HEK293 (cell line): ENCODE results near the gene RYR2.
A peak's percentile ranks its signal among the peaks of the same experiment; 100 is the strongest.

Experiments used
- CTCF ChIA-PET: fragments of 350-600 bp; formaldehyde crosslinking; extraction: SDS; loops from one replicate; lab custom pipeline; 2021; ENCODE audit warnings: antibody characterized with exemption; lab: Yijun Ruan, JAX
- POLR2A ChIA-PET: fragments of 300-600 bp; formaldehyde crosslinking; extraction: SDS; loops from one replicate; lab custom pipeline; 2020; ENCODE audit warnings: antibody characterized with exemption, inconsistent platforms; lab: Yijun Ruan, JAX
- H3K27ac ChIP-seq: fragments of 200-500 bp; sonication (Bioruptor generic); 2 replicates; pipeline ENCODE4 v1.5.1; 2014; ENCODE audit warnings: low read depth, low read length, control low read depth, inconsistent platforms; ENCODE audit errors: extremely low read depth
- H3K36me3 ChIP-seq, 2 experiments: fragments of 200-500 bp in 1 of 2; sonication (Bioruptor generic) in 1 of 2; 1 replicate in 1 of 2; 2 replicates in 1 of 2; pipeline ENCODE4 v1.5.1; 2014 to 2017; ENCODE audit warnings: inconsistent platforms in 2 of 2, low read length in 2 of 2; ENCODE audit not compliant: control insufficient read depth in 2 of 2, insufficient read depth in 1 of 2
- H3K4me1 ChIP-seq: fragments of 200-500 bp; sonication (Bioruptor generic); 2 replicates; pipeline ENCODE4 v1.5.1; 2014; ENCODE audit warnings: mild to moderate bottlenecking, low read length, inconsistent platforms; ENCODE audit not compliant: control insufficient read depth, insufficient read depth
- H3K4me3 ChIP-seq: 2 replicates; pipeline ENCODE4 v1.5.1; 2011; ENCODE audit warnings: low read depth, mild to moderate bottlenecking, control low read depth, low read length, moderate library complexity
- H3K9me3 ChIP-seq: fragments of 200-500 bp; sonication (Bioruptor generic); 2 replicates; pipeline ENCODE4 v1.5.1; 2014; ENCODE audit warnings: low read depth, low read length, inconsistent platforms; ENCODE audit not compliant: control insufficient read depth, insufficient read depth
- EGR2 ChIP-seq: fragments of 450-650 bp; formaldehyde crosslinking; IDR thresholded peaks from 2 replicates; pipeline ENCODE4 v1.5.1; 2016; ENCODE audit warnings: low read depth, missing biosample characterization, missing genetic modification characterization
- MEIS1 ChIP-seq: sonication (generic); formaldehyde crosslinking; IDR thresholded peaks from 2 replicates; pipeline ENCODE4 v1.8.1; 2022; ENCODE audit warnings: missing genetic modification reagents, mild to moderate bottlenecking, borderline replicate concordance
- PRDM1 ChIP-seq: fragments of 450-650 bp; formaldehyde crosslinking; IDR thresholded peaks from 2 replicates; pipeline ENCODE4; 2016; ENCODE audit warnings: missing biosample characterization, missing genetic modification characterization
- PRDM6 ChIP-seq: fragments of 450-650 bp; formaldehyde crosslinking; IDR thresholded peaks from 2 replicates; pipeline ENCODE4 v1.5.1; 2017; ENCODE audit warnings: missing biosample characterization, missing genetic modification characterization
- RBAK ChIP-seq: fragments of 450-650 bp; formaldehyde crosslinking; IDR thresholded peaks from 2 replicates; pipeline ENCODE4 v1.5.1; 2016; ENCODE audit warnings: missing biosample characterization, missing genetic modification characterization
- TCF7L2 ChIP-seq: IDR thresholded peaks from 2 replicates; pipeline ENCODE4 v1.6.1; 2011; ENCODE audit warnings: low read depth, mild to moderate bottlenecking, inconsistent platforms, low read length, moderate library complexity, borderline replicate concordance
- ZBTB26 ChIP-seq: fragments of 450-650 bp; formaldehyde crosslinking; optimal IDR thresholded peaks from 2 replicates; pipeline ENCODE3; 2016; ENCODE audit warnings: missing biosample characterization, mild to moderate bottlenecking, missing genetic modification characterization
- ZBTB48 ChIP-seq: fragments of 450-650 bp; formaldehyde crosslinking; IDR thresholded peaks from 2 replicates; pipeline ENCODE4 v1.5.1; 2016; ENCODE audit warnings: missing biosample characterization, missing genetic modification characterization
- ZEB2 ChIP-seq: fragments of 450-650 bp; formaldehyde crosslinking; IDR thresholded peaks from 2 replicates; pipeline ENCODE4 v1.5.1; 2016; ENCODE audit warnings: missing biosample characterization, missing genetic modification characterization
- ZNF132 ChIP-seq: fragments of 450-650 bp; formaldehyde crosslinking; IDR thresholded peaks from 2 replicates; pipeline ENCODE4 v1.5.1; 2017; ENCODE audit warnings: missing biosample characterization, missing genetic modification characterization, borderline replicate concordance
- ZNF140 ChIP-seq: fragments of 450-650 bp; formaldehyde crosslinking; IDR thresholded peaks from 2 replicates; pipeline ENCODE4 v1.5.1; 2016; ENCODE audit warnings: missing biosample characterization, missing genetic modification characterization
- ZNF157 ChIP-seq: fragments of 450-650 bp; formaldehyde crosslinking; IDR thresholded peaks from 2 replicates; pipeline ENCODE4 v1.5.1; 2016; ENCODE audit warnings: missing biosample characterization, missing genetic modification characterization
- ZNF169 ChIP-seq: fragments of 450-650 bp; formaldehyde crosslinking; IDR thresholded peaks from 2 replicates; pipeline ENCODE4 v1.5.1; 2016; ENCODE audit warnings: missing biosample characterization, missing genetic modification characterization
- ZNF202 ChIP-seq: fragments of 450-650 bp; formaldehyde crosslinking; IDR thresholded peaks from 2 replicates; pipeline ENCODE4 v1.5.1; 2016; ENCODE audit warnings: missing biosample characterization, missing genetic modification characterization, borderline replicate concordance
- ZNF404 ChIP-seq: fragments of 450-650 bp; formaldehyde crosslinking; IDR thresholded peaks from 2 replicates; pipeline ENCODE4 v1.5.1; 2017; ENCODE audit warnings: missing biosample characterization, missing genetic modification characterization
- ZNF488 ChIP-seq: fragments of 450-650 bp; formaldehyde crosslinking; IDR thresholded peaks from 2 replicates; pipeline ENCODE4 v1.5.1; 2016; ENCODE audit warnings: missing biosample characterization, missing genetic modification characterization
- ZNF530 ChIP-seq: fragments of 450-650 bp; formaldehyde crosslinking; IDR thresholded peaks from 2 replicates; pipeline ENCODE4 v1.5.1; 2016; ENCODE audit warnings: low read depth, missing biosample characterization, missing genetic modification characterization
- ZNF560 ChIP-seq: fragments of 450-650 bp; formaldehyde crosslinking; IDR thresholded peaks from 2 replicates; pipeline ENCODE4 v1.5.1; 2017; ENCODE audit warnings: missing biosample characterization, missing genetic modification characterization, borderline replicate concordance
- ZNF692 ChIP-seq: fragments of 450-650 bp; formaldehyde crosslinking; IDR thresholded peaks from 2 replicates; pipeline ENCODE4 v1.5.1; 2016; ENCODE audit warnings: missing biosample characterization, missing genetic modification characterization
- ZNF747 ChIP-seq: fragments of 450-650 bp; formaldehyde crosslinking; IDR thresholded peaks from 2 replicates; pipeline ENCODE4 v1.5.1; 2016; ENCODE audit warnings: missing biosample characterization, missing genetic modification characterization
- ZNF837 ChIP-seq: fragments of 450-650 bp; formaldehyde crosslinking; IDR thresholded peaks from 2 replicates; pipeline ENCODE4 v1.5.1; 2016; ENCODE audit warnings: missing biosample characterization, missing genetic modification characterization
- ZSCAN4 ChIP-seq: fragments of 450-650 bp; formaldehyde crosslinking; IDR thresholded peaks from 2 replicates; pipeline ENCODE4 v1.5.1; 2017; ENCODE audit warnings: missing biosample characterization, missing genetic modification characterization

RYR2 gene

GRCh38 chr1:237235091-237235490, 193.1 kb downstream of the RYR2 start (continued):
- no peak for TF ChIP-seq ZNF404 (tag by site-specific recombination)
- TF ChIP-seq ZNF560 (tag by site-specific recombination): no peak
- TF ChIP-seq RBAK (tag by site-specific recombination): no peak
- TF ChIP-seq PRDM6 (tag by site-specific recombination): no peak
- TF ChIP-seq, all 188 proteins: peak for 0

GRCh38 chr1:237237721-237238120, 195.7 kb downstream of the RYR2 start:
- no peak overlapping the region for H3K4me3 ChIP-seq
- H3K36me3 ChIP-seq: no peaks in the 10 kb centered on the region
- no peaks in the 10 kb centered on the region for H3K4me1 ChIP-seq
- TF ChIP-seq ZEB2 (tag by site-specific recombination) (no peak), ZNF530 (tag by site-specific recombination) (peak; percentile 91), PRDM1 (peak; percentile 98)
- POLR2A ChIA-PET: no interaction called here
- H3K9me3 ChIP-seq: no peaks in the 10 kb centered on the region
- no peak overlapping the region for H3K27ac ChIP-seq
- CTCF ChIA-PET: no interaction called here

GRCh38 chr1:237239248-237239647, 197.3 kb downstream of the RYR2 start:
- POLR2A ChIA-PET: no interaction called here
- no peak for TF ChIP-seq TCF7L2
- no peak for TF ChIP-seq ZSCAN4 (tag by site-specific recombination)
- TF ChIP-seq ZBTB48 (tag by site-specific recombination): no peak
- TF ChIP-seq EGR2 (tag by site-specific recombination): no peak
- no peak for TF ChIP-seq ZBTB26 (tag by site-specific recombination)
- TF ChIP-seq ZNF132: no peak
- no peak for TF ChIP-seq ZNF488 (tag by site-specific recombination)
- TF ChIP-seq ZNF157 (tag by site-specific recombination): no peak
- TF ChIP-seq ZNF692 (tag by site-specific recombination): no peak
- TF ChIP-seq MEIS1 (CRISPR knock-in tag): no peak
- TF ChIP-seq ZNF202 (tag by site-specific recombination): no peak
- no peak for TF ChIP-seq ZNF837
- TF ChIP-seq PRDM6 (tag by site-specific recombination): no peak
- no peak for TF ChIP-seq ZNF747 (tag by site-specific recombination)
- TF ChIP-seq ZNF169 (tag by site-specific recombination): no peak
- no peak for TF ChIP-seq ZNF140 (tag by site-specific recombination)
- Histone ChIP-seq H3K36me3 (no peaks in the 10 kb centered on the region), H3K27ac (no peak overlapping the region), H3K4me3 (no peak overlapping the region), H3K4me1 (no peaks in the 10 kb centered on the region), H3K9me3 (no peaks in the 10 kb centered on the region)
- CTCF ChIA-PET: no interaction called here
